CD14-positive monocyte (primary cell): Measurements from ENCODE around the gene ODC1. TPM values are rescaled to one million over a fixed set of nuclear protein-coding genes. Genes with fewer than 3 reads are reported as not detected.

Experiments
- DNase-seq, 3 donors: peaks; one replicate each; pipeline ENCODE4 v3.0.0-alpha.2; 2011 to 2022
- H2AFZ ChIP-seq: 2 replicates; pipeline ENCODE4 v1.6.0; 2012; ENCODE audit warnings: mild to moderate bottlenecking, low read depth, low read length, inconsistent platforms; ENCODE audit not compliant: insufficient read depth, poor library complexity, severe bottlenecking
- H3K27ac ChIP-seq, 2 donors: 1 replicate in 1 of 2; 2 replicates in 1 of 2; pipeline ENCODE4 v1.5.1; 2012 to 2013; ENCODE audit warnings: low read length in 2 of 2, control low read depth in 1 of 2, inconsistent platforms in 1 of 2, low read depth in 1 of 2, mild to moderate bottlenecking in 1 of 2
- H3K27me3 ChIP-seq, 2 donors: one replicate each; pipeline versions ENCODE4 v1.6.0 to v1.6.1; 2011 to 2013; ENCODE audit warnings: low read length in 2 of 2; ENCODE audit not compliant: control insufficient read depth in 2 of 2, insufficient read depth in 2 of 2
- H3K36me3 ChIP-seq, 2 donors: replicated peaks in 1 of 2; 1 replicate in 1 of 2; 2 replicates in 1 of 2; pipeline versions ENCODE4 v1.5.1 to v1.6.1; 2012 to 2013; ENCODE audit warnings: low read length in 2 of 2, control low read depth in 1 of 2, inconsistent platforms in 1 of 2, mild to moderate bottlenecking in 1 of 2; ENCODE audit not compliant: insufficient read depth in 2 of 2, control insufficient read depth in 1 of 2
- H3K4me1 ChIP-seq, 2 donors: 1 replicate in 1 of 2; 2 replicates in 1 of 2; pipeline versions ENCODE4 v1.5.1 to v1.6.1; 2012 to 2013; ENCODE audit warnings: low read length in 2 of 2, control low read depth in 1 of 2, inconsistent platforms in 1 of 2, mild to moderate bottlenecking in 1 of 2, moderate library complexity in 1 of 2; ENCODE audit not compliant: insufficient read depth in 2 of 2, control insufficient read depth in 1 of 2
- H3K4me2 ChIP-seq: replicated peaks from 2 replicates; pipeline ENCODE3; 2012; ENCODE audit warnings: low read length, moderate library complexity, mild to moderate bottlenecking; ENCODE audit not compliant: poor library complexity, severe bottlenecking; ENCODE audit errors: extremely low read depth
- H3K4me3 ChIP-seq, 3 experiments: fragments of 200-600 bp in 1 of 3; sonication (generic) in 1 of 3; replicated peaks in 1 of 3; 1 replicate in 2 of 3; 2 replicates in 1 of 3; pipeline ENCODE4 v1.5.1; 2011 to 2013; ENCODE audit warnings: low read length in 3 of 3, mild to moderate bottlenecking in 3 of 3, control low read depth in 2 of 3, low read depth in 2 of 3, inconsistent platforms in 1 of 3, moderate library complexity in 1 of 3
- H3K79me2 ChIP-seq: 2 replicates; pipeline ENCODE4 v1.6.0; 2012; ENCODE audit warnings: mild to moderate bottlenecking, control low read depth, inconsistent platforms, low read length, moderate library complexity; ENCODE audit not compliant: insufficient read depth
- H3K9ac ChIP-seq: 2 replicates; pipeline ENCODE4 v1.6.0; 2017; ENCODE audit warnings: low read length, mild to moderate bottlenecking; ENCODE audit not compliant: insufficient read depth, poor library complexity, severe bottlenecking
- H3K9me3 ChIP-seq, 2 donors: replicated peaks in 1 of 2; 1 replicate in 1 of 2; 2 replicates in 1 of 2; pipeline versions ENCODE4 v1.5.1 to v1.6.1; 2012 to 2013; ENCODE audit warnings: low read length in 2 of 2, control low read depth in 1 of 2; ENCODE audit not compliant: control insufficient read depth in 1 of 2, insufficient read depth in 1 of 2
- H4K20me1 ChIP-seq: 2 replicates; pipeline ENCODE4 v1.6.0; 2012; ENCODE audit warnings: mild to moderate bottlenecking, low read length, control low read depth, moderate library complexity; ENCODE audit not compliant: insufficient read depth
- H3K27ac Mint-ChIP-seq, 7 donors: one replicate each; pipeline ENCODE4 v1.8.0; 2020; ENCODE audit warnings: mild to moderate bottlenecking in 7 of 7, mixed read lengths in 7 of 7, moderate library complexity in 6 of 7, inconsistent platforms in 2 of 7
- H3K27me3 Mint-ChIP-seq, 3 donors: one replicate each; pipeline ENCODE4 v1.8.0; 2021 to 2022; ENCODE audit warnings: low read depth in 3 of 3, mild to moderate bottlenecking in 3 of 3, mixed read lengths in 3 of 3, moderate library complexity in 3 of 3, inconsistent platforms in 1 of 3
- H3K36me3 Mint-ChIP-seq, 2 donors: one replicate each; pipeline ENCODE4 v1.8.0; 2020; ENCODE audit warnings: mixed read lengths in 2 of 2, inconsistent platforms in 1 of 2, mild to moderate bottlenecking in 1 of 2
- H3K4me1 Mint-ChIP-seq: one replicate; pipeline ENCODE4 v1.8.0; 2020; ENCODE audit warnings: mild to moderate bottlenecking, mixed read lengths
- H3K4me3 Mint-ChIP-seq, 2 donors: one replicate each; pipeline ENCODE4 v1.8.0; 2020; ENCODE audit warnings: mild to moderate bottlenecking in 2 of 2, mixed read lengths in 2 of 2, moderate library complexity in 1 of 2
- H3K9me3 Mint-ChIP-seq, 7 donors: one replicate each; pipeline ENCODE4 v1.8.0; 2020 to 2022; ENCODE audit warnings: mixed read lengths in 7 of 7, mild to moderate bottlenecking in 6 of 7, moderate library complexity in 6 of 7, inconsistent platforms in 2 of 7
- WGBS: methylation state at CpG from one replicate; pipeline ENCODE4 v1.1.5; 2013; ENCODE audit warnings: missing lambda C conversion rate; ENCODE audit not compliant: insufficient coverage; 5-methylcytosine and 5-hydroxymethylcytosine counted together
- intact Hi-C, 2 donors: fragments of 100-400 bp; cut with micrococcal nuclease; formaldehyde crosslinking; loops; one replicate each; pipeline versions ENCODE4 v1.15.0 to v1.15.1; 2023
- polyA plus RNA-seq, 3 donors: library from polyadenylated mRNA; depleted of rRNA in 1 of 3; unstranded in 2 of 3; stranded (reverse) in 1 of 3; fragments of 300-500 nt in 2 of 3; fragments of >200 nt in 1 of 3; fragmentation: Illumina TruSeq in 2 of 3; gene quantifications; 1 replicate in 2 of 3; 2 replicates in 1 of 3; pipeline ENCODE4 v1.2.3, GENCODE V29; 2012 to 2021
- TF ChIP-seq, protein P1 (sequence below): fragments of 200-600 bp; IDR thresholded peaks from one replicate; pipeline ENCODE4 v1.8.0; 2022; ENCODE audit warnings: antibody characterized with exemption, mild to moderate bottlenecking

ODC1 gene
- polyA plus RNA-seq, 3 donors: 22.7 to 27.3 (median 23.6) TPM

DNA sequence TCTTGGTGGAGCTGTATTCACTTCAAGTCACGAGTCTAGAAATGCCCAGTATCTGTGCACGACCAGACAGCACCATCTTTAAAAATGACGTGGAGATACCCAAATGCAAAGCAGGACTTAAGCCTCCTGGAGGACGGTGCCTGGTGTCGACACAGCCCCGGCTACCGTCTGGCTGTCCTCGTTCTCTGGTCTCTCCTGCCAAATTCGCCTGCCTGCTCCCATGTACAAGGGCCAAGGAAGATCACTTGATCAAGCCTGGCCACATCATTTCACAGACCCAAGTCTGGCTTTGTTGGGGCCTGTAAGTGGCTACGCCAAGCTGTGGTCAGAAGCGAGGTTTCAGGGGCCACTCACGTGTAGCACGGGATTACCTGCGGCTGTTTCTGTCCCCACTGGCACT, 9.4 kb downstream of the ODC1 start:
- no peak overlapping the region for H3K4me3 ChIP-seq
- Mint-ChIP-seq H3K27ac (no peak overlapping the region), H3K4me1 (no peaks in the 10 kb centered on the region), H3K27me3 (peaks cover 0 to 2% (median 2%) of the 10 kb centered on the region in 3 donors), H3K36me3 (peaks cover 50 to 51% of the 10 kb centered on the region in 2 donors), H3K9me3 (no peaks in the 10 kb centered on the region), H3K4me3 (no peak overlapping the region)
- H4K20me1 ChIP-seq: no peaks in the 10 kb centered on the region
- DNase-seq: no peak
- peaks cover 3 to 5% of the 10 kb centered on the region in 2 donors for H3K4me1 ChIP-seq
- intact Hi-C loops: loop anchor here (5.0 to 10.0 kb wide), 2 partner anchors 171 to 454 kb away; no protein-coding TSS in a partner anchor
- H2AFZ ChIP-seq: no peak overlapping the region
- H3K79me2 ChIP-seq: no peaks in the 10 kb centered on the region
- H3K27me3 ChIP-seq: no peaks in the 10 kb centered on the region
- H3K36me3 ChIP-seq: peaks cover 45 to 47% of the 10 kb centered on the region in 2 donors
- no peak overlapping the region for H3K4me2 ChIP-seq
- H3K9ac ChIP-seq: no peak overlapping the region
- TF ChIP-seq, protein P1, sequence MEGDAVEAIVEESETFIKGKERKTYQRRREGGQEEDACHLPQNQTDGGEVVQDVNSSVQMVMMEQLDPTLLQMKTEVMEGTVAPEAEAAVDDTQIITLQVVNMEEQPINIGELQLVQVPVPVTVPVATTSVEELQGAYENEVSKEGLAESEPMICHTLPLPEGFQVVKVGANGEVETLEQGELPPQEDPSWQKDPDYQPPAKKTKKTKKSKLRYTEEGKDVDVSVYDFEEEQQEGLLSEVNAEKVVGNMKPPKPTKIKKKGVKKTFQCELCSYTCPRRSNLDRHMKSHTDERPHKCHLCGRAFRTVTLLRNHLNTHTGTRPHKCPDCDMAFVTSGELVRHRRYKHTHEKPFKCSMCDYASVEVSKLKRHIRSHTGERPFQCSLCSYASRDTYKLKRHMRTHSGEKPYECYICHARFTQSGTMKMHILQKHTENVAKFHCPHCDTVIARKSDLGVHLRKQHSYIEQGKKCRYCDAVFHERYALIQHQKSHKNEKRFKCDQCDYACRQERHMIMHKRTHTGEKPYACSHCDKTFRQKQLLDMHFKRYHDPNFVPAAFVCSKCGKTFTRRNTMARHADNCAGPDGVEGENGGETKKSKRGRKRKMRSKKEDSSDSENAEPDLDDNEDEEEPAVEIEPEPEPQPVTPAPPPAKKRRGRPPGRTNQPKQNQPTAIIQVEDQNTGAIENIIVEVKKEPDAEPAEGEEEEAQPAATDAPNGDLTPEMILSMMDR: no peak
- WGBS: 89% methylated on average over 11 of the region's 14 CpGs
- H3K27ac ChIP-seq: no peak overlapping the region
- no peaks in the 10 kb centered on the region for H3K9me3 ChIP-seq

DNA sequence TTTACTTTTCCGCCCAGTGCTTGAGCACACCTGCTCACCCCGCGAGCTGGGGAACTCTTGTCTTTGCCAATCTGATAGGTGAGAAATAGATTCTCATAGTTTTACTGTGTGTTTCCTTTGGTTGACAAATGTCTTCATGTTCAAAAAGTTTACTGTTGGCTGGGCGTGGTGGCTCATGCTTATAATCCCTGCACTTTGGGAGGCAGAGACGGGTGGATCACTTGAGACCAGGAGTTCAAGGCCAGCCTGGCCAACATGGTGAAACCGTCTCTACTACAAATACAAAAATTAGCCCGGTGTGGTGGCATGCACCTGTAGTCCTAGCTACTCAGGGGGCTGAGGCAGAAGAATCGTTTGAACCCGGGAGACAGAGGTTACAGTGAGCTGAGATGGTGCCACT, 10.3 kb downstream of the ODC1 start:
- peaks cover 0 to 2% (median 0%) of the 10 kb centered on the region in 7 donors for H3K9me3 Mint-ChIP-seq
- TF ChIP-seq, protein P1: no peak
- Histone ChIP-seq H3K27ac (no peak overlapping the region), H4K20me1 (no peaks in the 10 kb centered on the region), H3K79me2 (no peaks in the 10 kb centered on the region), H3K4me2 (no peak overlapping the region), H3K4me3 (no peak overlapping the region), H3K27me3 (no peaks in the 10 kb centered on the region), H3K4me1 (peaks cover 3 to 5% of the 10 kb centered on the region in 2 donors), H3K9me3 (no peaks in the 10 kb centered on the region), H2AFZ (no peak overlapping the region), H3K36me3 (peaks cover 37 to 38% of the 10 kb centered on the region in 2 donors), H3K9ac (no peak overlapping the region)
- no peak overlapping the region for H3K4me3 Mint-ChIP-seq
- H3K36me3 Mint-ChIP-seq: peaks cover 43 to 44% of the 10 kb centered on the region in 2 donors
- DNase-seq: no peak
- intact Hi-C loops: loop anchor here (5.0 to 10.0 kb wide), 2 partner anchors 171 to 453 kb away; no protein-coding TSS in a partner anchor
- peaks cover 5% of the 10 kb centered on the region for H3K4me1 Mint-ChIP-seq
- H3K27ac Mint-ChIP-seq: peak overlapping the region in 1 of 7 donors; percentile 40
- H3K27me3 Mint-ChIP-seq: peaks cover 5 to 8% (median 6%) of the 10 kb centered on the region in 3 donors
- WGBS: 91% methylated on average over 4 of the region's 9 CpGs
